Liver (tissue), 9 donors: ENCODE results near the gene LIMCH1. TPM values are rescaled to one million over a fixed set of nuclear protein-coding genes. Genes with fewer than 3 reads are reported as not detected.

Experiments
- DNase-seq: peaks from one replicate; pipeline ENCODE4 v3.0.0-alpha.2; 2017; ENCODE audit warnings: low spot score
- H3K27ac ChIP-seq, 2 donors: one replicate each; pipeline ENCODE4 v1.7.0; 2013; ENCODE audit warnings: inconsistent platforms in 2 of 2, low read length in 2 of 2, control low read depth in 1 of 2, low read depth in 1 of 2, mild to moderate bottlenecking in 1 of 2
- H3K27me3 ChIP-seq, 4 donors: one replicate each; pipeline versions ENCODE4 v1.6.1 to v1.7.0; 2013; ENCODE audit warnings: low read length in 3 of 4, inconsistent platforms in 1 of 4, mild to moderate bottlenecking in 1 of 4, moderate library complexity in 1 of 4; ENCODE audit not compliant: control insufficient read depth in 4 of 4, insufficient read depth in 4 of 4
- H3K36me3 ChIP-seq, 4 donors: one replicate each; pipeline versions ENCODE4 v1.6.1 to v1.7.0; 2013; ENCODE audit warnings: low read length in 3 of 4, mild to moderate bottlenecking in 3 of 4, low read depth in 1 of 4, moderate library complexity in 1 of 4; ENCODE audit not compliant: control insufficient read depth in 4 of 4, insufficient read depth in 3 of 4
- H3K4me1 ChIP-seq, 4 donors: one replicate each; pipeline versions ENCODE4 v1.6.1 to v1.7.0; 2013; ENCODE audit warnings: low read length in 3 of 4, mild to moderate bottlenecking in 3 of 4, moderate library complexity in 1 of 4; ENCODE audit not compliant: control insufficient read depth in 4 of 4, insufficient read depth in 4 of 4
- H3K4me3 ChIP-seq, 3 donors: one replicate each; pipeline versions ENCODE4 v1.6.1 to v1.7.0; 2013; ENCODE audit warnings: low read length in 3 of 3, control low read depth in 1 of 3, low read depth in 1 of 3, mild to moderate bottlenecking in 1 of 3
- H3K9ac ChIP-seq, 2 donors: one replicate each; pipeline ENCODE4 v1.7.0; 2013; ENCODE audit warnings: low read length in 2 of 2, mild to moderate bottlenecking in 2 of 2, moderate library complexity in 2 of 2, control low read depth in 1 of 2, low read depth in 1 of 2
- H3K9me3 ChIP-seq, 4 donors: one replicate each; pipeline versions ENCODE4 v1.6.1 to v1.7.0; 2013; ENCODE audit warnings: low read length in 3 of 4; ENCODE audit not compliant: control insufficient read depth in 4 of 4
- CTCF ChIP-seq: fragments of 150-350 bp; IDR thresholded peaks from 2 replicates; pipeline ENCODE4 v1.5.1; 2017; ENCODE audit warnings: improper control_type of control experiment, low read depth, low read length; ENCODE audit not compliant: missing input control
- EGR1 ChIP-seq, 2 donors: IDR thresholded peaks; 2 replicates each; pipeline ENCODE4 v1.6.1; 2016 to 2018; ENCODE audit warnings: antibody characterized with exemption in 2 of 2, low read depth in 2 of 2
- FOXA1 ChIP-seq: IDR thresholded peaks from 2 replicates; pipeline ENCODE4 v1.6.1; 2016; ENCODE audit warnings: antibody characterized with exemption
- FOXA2 ChIP-seq: IDR thresholded peaks from 2 replicates; pipeline ENCODE4 v1.6.1; 2016; ENCODE audit warnings: antibody characterized with exemption
- GABPA ChIP-seq, 2 donors: IDR thresholded peaks in 1 of 2; conservative IDR thresholded peaks in 1 of 2; 2 replicates each; pipeline ENCODE4 v1.6.1; 2016; ENCODE audit warnings: antibody characterized with exemption in 2 of 2, mild to moderate bottlenecking in 1 of 2, moderate library complexity in 1 of 2
- HNF4A ChIP-seq, 2 donors: conservative IDR thresholded peaks; 2 replicates each; pipeline ENCODE4 v1.6.1; 2016; ENCODE audit warnings: antibody characterized with exemption in 2 of 2, mild to moderate bottlenecking in 2 of 2
- HNF4G ChIP-seq: IDR thresholded peaks from 2 replicates; pipeline ENCODE4 v1.6.1; 2016; ENCODE audit warnings: antibody characterized with exemption
- JUND ChIP-seq, 2 donors: IDR thresholded peaks; 2 replicates each; pipeline ENCODE4 v1.6.1; 2016; ENCODE audit warnings: antibody characterized with exemption in 2 of 2
- NR2F2 ChIP-seq: IDR thresholded peaks from 2 replicates; pipeline ENCODE4 v1.6.1; 2016; ENCODE audit warnings: antibody characterized with exemption
- RAD21 ChIP-seq, 2 donors: IDR thresholded peaks; 2 replicates each; pipeline ENCODE4 v1.6.1; 2016; ENCODE audit warnings: antibody characterized with exemption in 2 of 2, mild to moderate bottlenecking in 2 of 2
- RXRA ChIP-seq, 2 donors: IDR thresholded peaks; 2 replicates each; pipeline ENCODE4 v1.6.1; 2017 to 2018; ENCODE audit warnings: antibody characterized with exemption in 2 of 2, mild to moderate bottlenecking in 1 of 2
- SP1 ChIP-seq: IDR thresholded peaks from 2 replicates; pipeline ENCODE4 v1.6.1; 2018; ENCODE audit warnings: antibody characterized with exemption, mild to moderate bottlenecking
- TAF1 ChIP-seq: conservative IDR thresholded peaks from 2 replicates; pipeline ENCODE4 v1.6.1; 2016; ENCODE audit warnings: antibody characterized with exemption, mild to moderate bottlenecking
- YY1 ChIP-seq: IDR thresholded peaks from 2 replicates; pipeline ENCODE4 v1.6.1; 2016; ENCODE audit warnings: antibody characterized with exemption, mild to moderate bottlenecking
- ZBTB33 ChIP-seq: IDR thresholded peaks from 2 replicates; pipeline ENCODE4 v1.6.1; 2016; ENCODE audit warnings: antibody characterized with exemption
- WGBS: extraction: QIAGEN DNeasy Blood & Tissue Kit; methylation state at CpG from one replicate; pipeline ENCODE4 v1.1.7; 2013; 5-methylcytosine and 5-hydroxymethylcytosine counted together
- polyA plus RNA-seq, 2 donors: library from polyadenylated mRNA; stranded (reverse) in 1 of 2; unstranded in 1 of 2; fragments of 200-250 nt in 1 of 2; fragments of >200 nt in 1 of 2; fragmentation: Nextera tagmentation in 1 of 2; extraction: Ambion mirVana in 1 of 2; gene quantifications; one replicate each; pipeline versions ENCODE4 v1.2.1 to v1.2.3, GENCODE V29; 2013 to 2015
- total RNA-seq, 2 donors: library from RNA; depleted of rRNA; stranded (reverse); fragments of >200 nt; gene quantifications; one replicate each; pipeline ENCODE4 v1.2.3, GENCODE V29; 2014
- TF ChIP-seq, protein P1 (sequence below): IDR thresholded peaks from 2 replicates; pipeline ENCODE4 v1.6.1; 2016; ENCODE audit warnings: antibody characterized with exemption, mild to moderate bottlenecking
- TF ChIP-seq, protein P2 (sequence below): IDR thresholded peaks from 2 replicates; pipeline ENCODE4 v1.6.1; 2016; ENCODE audit warnings: antibody characterized with exemption
- donor health status: healthy.
- donor health status: healthy.
- donor health status: healthy.
- donor health status: healthy.
- donor health status: healthy.

LIMCH1 gene
- total and polyA plus RNA-seq, 4 donors, result 2.0 to 30.6 (median 8.1) TPM

- H3K4me3 ChIP-seq, result no peak overlapping the region
- H3K9ac ChIP-seq, result no peak overlapping the region
- TF ChIP-seq HNF4G, result no peak
- TF ChIP-seq FOXA1, result no peak
- no peak for TF ChIP-seq CTCF
These were observed 185.3 kb downstream of the LIMCH1 start for GRCh38 chr4:41723286-41723685.

DNA sequence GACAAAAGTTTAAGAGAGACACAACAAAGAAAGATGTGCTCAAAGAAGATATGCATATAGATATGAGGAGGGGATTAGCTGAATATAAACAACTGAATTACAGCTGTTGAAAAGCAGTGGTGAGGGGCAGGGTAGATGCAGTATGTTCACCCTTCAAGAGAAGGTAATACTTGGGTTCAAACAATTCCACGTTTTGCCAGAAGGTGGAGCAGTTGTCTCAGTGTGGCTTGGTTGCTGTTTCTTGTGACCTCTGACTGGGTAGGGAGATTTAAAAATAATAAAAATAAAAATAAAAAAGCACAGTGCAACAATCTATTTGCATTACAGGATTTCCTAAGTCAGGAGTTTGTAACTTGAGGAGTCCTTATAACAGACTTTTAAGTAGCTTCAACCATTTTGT is 187.3 kb downstream of the LIMCH1 start:
- WGBS, result 1% methylated on average over 1 of the region's 1 CpG
- TF ChIP-seq RAD21 (IDR thresholded peaks at IDR 0.05), result no peak
- TF ChIP-seq, protein P1, sequence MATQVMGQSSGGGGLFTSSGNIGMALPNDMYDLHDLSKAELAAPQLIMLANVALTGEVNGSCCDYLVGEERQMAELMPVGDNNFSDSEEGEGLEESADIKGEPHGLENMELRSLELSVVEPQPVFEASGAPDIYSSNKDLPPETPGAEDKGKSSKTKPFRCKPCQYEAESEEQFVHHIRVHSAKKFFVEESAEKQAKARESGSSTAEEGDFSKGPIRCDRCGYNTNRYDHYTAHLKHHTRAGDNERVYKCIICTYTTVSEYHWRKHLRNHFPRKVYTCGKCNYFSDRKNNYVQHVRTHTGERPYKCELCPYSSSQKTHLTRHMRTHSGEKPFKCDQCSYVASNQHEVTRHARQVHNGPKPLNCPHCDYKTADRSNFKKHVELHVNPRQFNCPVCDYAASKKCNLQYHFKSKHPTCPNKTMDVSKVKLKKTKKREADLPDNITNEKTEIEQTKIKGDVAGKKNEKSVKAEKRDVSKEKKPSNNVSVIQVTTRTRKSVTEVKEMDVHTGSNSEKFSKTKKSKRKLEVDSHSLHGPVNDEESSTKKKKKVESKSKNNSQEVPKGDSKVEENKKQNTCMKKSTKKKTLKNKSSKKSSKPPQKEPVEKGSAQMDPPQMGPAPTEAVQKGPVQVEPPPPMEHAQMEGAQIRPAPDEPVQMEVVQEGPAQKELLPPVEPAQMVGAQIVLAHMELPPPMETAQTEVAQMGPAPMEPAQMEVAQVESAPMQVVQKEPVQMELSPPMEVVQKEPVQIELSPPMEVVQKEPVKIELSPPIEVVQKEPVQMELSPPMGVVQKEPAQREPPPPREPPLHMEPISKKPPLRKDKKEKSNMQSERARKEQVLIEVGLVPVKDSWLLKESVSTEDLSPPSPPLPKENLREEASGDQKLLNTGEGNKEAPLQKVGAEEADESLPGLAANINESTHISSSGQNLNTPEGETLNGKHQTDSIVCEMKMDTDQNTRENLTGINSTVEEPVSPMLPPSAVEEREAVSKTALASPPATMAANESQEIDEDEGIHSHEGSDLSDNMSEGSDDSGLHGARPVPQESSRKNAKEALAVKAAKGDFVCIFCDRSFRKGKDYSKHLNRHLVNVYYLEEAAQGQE, result no peak
- TF ChIP-seq HNF4A (conservative IDR thresholded peaks at IDR 0.05), result no peak
- no peak for TF ChIP-seq FOXA2
- no peak for TF ChIP-seq GABPA (IDR thresholded peaks at IDR 0.05 in 1 of 2, conservative IDR thresholded peaks at IDR 0.05 in 1 of 2)
- no peak for TF ChIP-seq EGR1 (IDR thresholded peaks at IDR 0.05; ENCODE audit: low read depth in 2 of 2)
- no peak overlapping the region for H3K4me3 ChIP-seq
- H3K9ac ChIP-seq, result no peak overlapping the region
- peaks cover 0 to 8% (median 4%) of the 10 kb centered on the region in 4 donors for H3K9me3 ChIP-seq
- no peak for DNase-seq
- H3K36me3 ChIP-seq, result no peaks in the 10 kb centered on the region
- peaks cover 0 to 9% (median 0%) of the 10 kb centered on the region in 4 donors for H3K27me3 ChIP-seq
- H3K27ac ChIP-seq, result no peak overlapping the region
- no peaks in the 10 kb centered on the region for H3K4me1 ChIP-seq

More at GRCh38 chr4:41723286-41723685, 185.3 kb downstream of the LIMCH1 start:
- no peak for DNase-seq
- Histone ChIP-seq H3K36me3 (no peaks in the 10 kb centered on the region), H3K27ac (no peak overlapping the region), H3K27me3 (peaks cover 0 to 9% (median 0%) of the 10 kb centered on the region in 4 donors), H3K9me3 (peaks cover 0 to 8% (median 4%) of the 10 kb centered on the region in 4 donors), H3K4me1 (no peaks in the 10 kb centered on the region)
- 78% methylated on average over 3 of the region's 3 CpGs for WGBS

DNA sequence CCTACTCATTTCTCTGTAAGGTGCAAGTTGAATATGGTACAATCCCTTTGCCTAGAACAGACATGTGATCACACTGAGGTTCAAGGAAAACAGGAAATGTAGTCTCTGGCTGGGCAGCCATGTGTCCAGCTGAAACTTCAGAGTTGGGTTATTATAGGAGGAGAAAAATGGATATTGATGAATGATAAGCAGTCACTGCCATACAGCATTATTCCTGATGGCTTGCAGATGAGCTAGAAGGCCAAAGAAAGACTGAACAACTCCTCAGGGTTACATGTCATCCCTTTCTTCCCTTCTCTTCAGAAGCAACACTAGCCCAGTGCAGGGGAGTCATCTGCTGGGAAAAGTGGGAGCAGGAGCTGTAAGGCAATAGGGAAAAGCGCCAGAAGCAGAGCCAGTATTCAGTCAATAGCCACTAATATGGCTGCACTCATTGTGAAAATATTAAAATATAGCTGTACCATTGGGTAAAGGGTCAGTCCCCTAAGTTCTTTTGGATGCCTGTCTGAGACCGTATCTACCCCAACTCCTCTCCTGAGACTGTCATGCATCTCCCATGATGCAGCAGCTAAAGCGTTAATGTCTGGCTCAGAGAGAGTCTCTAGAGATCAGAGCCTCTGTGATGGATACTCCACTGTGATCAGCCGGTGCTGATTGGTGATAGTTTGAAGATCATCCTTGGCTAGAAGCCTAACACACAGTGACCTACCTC is 190.1 kb downstream of the LIMCH1 start:
- Histone ChIP-seq H3K9me3 (peaks cover 0 to 8% (median 4%) of the 10 kb centered on the region in 4 donors), H3K4me1 (no peaks in the 10 kb centered on the region), H3K27me3 (peaks cover 0 to 11% (median 1%) of the 10 kb centered on the region in 4 donors), H3K9ac (no peak overlapping the region), H3K4me3 (no peak overlapping the region), H3K27ac (no peak overlapping the region), H3K36me3 (no peaks in the 10 kb centered on the region)
- WGBS, result 60% methylated on average over 4 of the region's 4 CpGs
- no peak for DNase-seq
- TF ChIP-seq, protein P2, sequence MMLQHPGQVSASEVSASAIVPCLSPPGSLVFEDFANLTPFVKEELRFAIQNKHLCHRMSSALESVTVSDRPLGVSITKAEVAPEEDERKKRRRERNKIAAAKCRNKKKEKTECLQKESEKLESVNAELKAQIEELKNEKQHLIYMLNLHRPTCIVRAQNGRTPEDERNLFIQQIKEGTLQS, result no peak
- no peak for TF ChIP-seq ZBTB33
- TF ChIP-seq HNF4G, result no peak
- TF ChIP-seq JUND (IDR thresholded peaks at IDR 0.05), result no peak
- TF ChIP-seq NR2F2, result no peak
- no peak for TF ChIP-seq TAF1
- no peak for TF ChIP-seq SP1
- no peak for TF ChIP-seq FOXA2
- no peak for TF ChIP-seq EGR1 (IDR thresholded peaks at IDR 0.05; ENCODE audit: low read depth in 2 of 2)
- no peak for TF ChIP-seq CTCF
- TF ChIP-seq FOXA1, result no peak
- no peak for TF ChIP-seq RXRA (IDR thresholded peaks at IDR 0.05)
- no peak for TF ChIP-seq GABPA (IDR thresholded peaks at IDR 0.05 in 1 of 2, conservative IDR thresholded peaks at IDR 0.05 in 1 of 2)
- no peak for TF ChIP-seq YY1
